ENCODE measurements around the gene CKLF.

- no peak for TF ChIP-seq POLR2A (IDR thresholded peaks at IDR 0.05)
- no peak for TF ChIP-seq CTCF (IDR thresholded peaks at IDR 0.05)
Measured at GRCh38 chr16:66536525-66536924, 15.9 kb upstream of the CKLF start.

Data from lower leg skin (tissue), 3 donors.